Nephron progenitor cell (in vitro differentiated cells): Measurements from ENCODE around the gene MOSPD3.

ENCODE experiments used
- DNase-seq: peaks from one replicate; pipeline ENCODE4 v3.0.0; 2021
- H3K27ac Mint-ChIP-seq: 2 replicates; pipeline ENCODE4 v1.8.0; 2021; ENCODE audit warnings: mild to moderate bottlenecking, moderate library complexity, mixed read lengths
- H3K27me3 Mint-ChIP-seq: 2 replicates; pipeline ENCODE4 v1.8.0; 2021; ENCODE audit warnings: mild to moderate bottlenecking, low read depth, mixed read lengths; ENCODE audit not compliant: poor library complexity
- H3K36me3 Mint-ChIP-seq: 2 replicates; pipeline ENCODE4 v1.8.0; 2021; ENCODE audit warnings: low read depth, mixed read lengths
- H3K4me1 Mint-ChIP-seq: 2 replicates; pipeline ENCODE4 v1.8.0; 2021; ENCODE audit warnings: mixed read lengths
- H3K4me3 Mint-ChIP-seq: 2 replicates; pipeline ENCODE4 v1.8.0; 2021; ENCODE audit warnings: mild to moderate bottlenecking, moderate library complexity, mixed read lengths
- H3K9me3 Mint-ChIP-seq: 2 replicates; pipeline ENCODE4 v1.8.0; 2021; ENCODE audit warnings: mild to moderate bottlenecking, moderate library complexity, mixed read lengths
- CTCF ChIP-seq: fragments of 200-600 bp; sonication (generic); IDR thresholded peaks from 2 replicates; pipeline ENCODE4 v1.5.0; 2021; ENCODE audit warnings: antibody characterized with exemption

Gene MOSPD3

GRCh38 chr7:100567031-100567730, 45.2 kb upstream of the MOSPD3 start:
- Mint-ChIP-seq H3K27me3 (peaks cover 7% of the 10 kb centered on the region), H3K9me3 (no peaks in the 10 kb centered on the region), H3K27ac (peak overlapping the region; percentile 37), H3K4me3 (peak overlapping the region; percentile 14), H3K36me3 (no peaks in the 10 kb centered on the region), H3K4me1 (peaks cover 74% of the 10 kb centered on the region)
- TF ChIP-seq CTCF: no peak
- DNase-seq: no peak

GRCh38 chr7:100567751-100568175, 44.6 kb upstream of the MOSPD3 start:
- H3K27ac Mint-ChIP-seq: no peak overlapping the region
- peak overlapping the region; percentile 38 for H3K4me3 Mint-ChIP-seq
- H3K27me3 Mint-ChIP-seq: peaks cover 7% of the 10 kb centered on the region
- H3K9me3 Mint-ChIP-seq: no peaks in the 10 kb centered on the region
- H3K36me3 Mint-ChIP-seq: no peaks in the 10 kb centered on the region
- peak; percentile 66 for DNase-seq
- no peak for TF ChIP-seq CTCF
- peaks cover 78% of the 10 kb centered on the region for H3K4me1 Mint-ChIP-seq

- no peak for DNase-seq
- H3K27me3 Mint-ChIP-seq: peaks cover 7% of the 10 kb centered on the region
- peaks cover 78% of the 10 kb centered on the region for H3K4me1 Mint-ChIP-seq
- H3K27ac Mint-ChIP-seq: no peak overlapping the region
- H3K36me3 Mint-ChIP-seq: no peaks in the 10 kb centered on the region
- H3K9me3 Mint-ChIP-seq: no peaks in the 10 kb centered on the region
- H3K4me3 Mint-ChIP-seq: peak overlapping the region; percentile 38
- no peak for TF ChIP-seq CTCF
Observed at GRCh38 chr7:100568176-100568895, 44.0 kb upstream of the MOSPD3 start.

- H3K27ac Mint-ChIP-seq: no peak overlapping the region
- H3K36me3 Mint-ChIP-seq: no peaks in the 10 kb centered on the region
- peak; percentile 68 for DNase-seq
- H3K27me3 Mint-ChIP-seq: peaks cover 7% of the 10 kb centered on the region
- no peaks in the 10 kb centered on the region for H3K9me3 Mint-ChIP-seq
- TF ChIP-seq CTCF: peak; percentile 39
- peak overlapping the region; percentile 64 for H3K4me3 Mint-ChIP-seq
- peaks cover 72% of the 10 kb centered on the region for H3K4me1 Mint-ChIP-seq
Observed at GRCh38 chr7:100568896-100569844, 43.2 kb upstream of the MOSPD3 start.

- no peak overlapping the region for H3K27ac Mint-ChIP-seq
- H3K27me3 Mint-ChIP-seq: peaks cover 7% of the 10 kb centered on the region
- peaks cover 58% of the 10 kb centered on the region for H3K4me1 Mint-ChIP-seq
- H3K36me3 Mint-ChIP-seq: peaks cover 7% of the 10 kb centered on the region
- TF ChIP-seq CTCF: no peak
- no peaks in the 10 kb centered on the region for H3K9me3 Mint-ChIP-seq
- H3K4me3 Mint-ChIP-seq: no peak overlapping the region
- DNase-seq: peak; percentile 51
Observed at GRCh38 chr7:100570954-100571828, 41.1 kb upstream of the MOSPD3 start.
